Stomach (tissue), 9 donors: ENCODE results near the gene KRTAP20-3. TPM values are rescaled to one million over a fixed set of nuclear protein-coding genes. Genes with fewer than 3 reads are reported as not detected.

Source experiments
- DNase-seq, 2 donors: peaks; one replicate each; pipeline versions ENCODE4 v3.0.0 to v3.0.0-alpha.2; 2013 to 2019
- H3K27ac ChIP-seq, 5 donors: fragments of 200-600 bp in 4 of 5; sonication (generic) in 4 of 5; one replicate each; pipeline ENCODE4 v1.5.1; 2013 to 2019; ENCODE audit warnings: mild to moderate bottlenecking in 1 of 5, moderate library complexity in 1 of 5
- H3K27me3 ChIP-seq, 3 donors: fragments of 200-600 bp; sonication (generic); one replicate each; pipeline ENCODE4 v1.5.1; 2017 to 2019; ENCODE audit warnings: mixed run types in 1 of 3
- H3K36me3 ChIP-seq, 4 donors: fragments of 200-600 bp; sonication (generic); 1 replicate in 3 of 4; 2 replicates in 1 of 4; pipeline ENCODE4 v1.5.1; 2016 to 2019
- H3K4me1 ChIP-seq, 4 donors: fragments of 200-600 bp; sonication (generic); one replicate each; pipeline ENCODE4 v1.5.1; 2016 to 2019
- H3K4me3 ChIP-seq, 4 donors: fragments of 200-600 bp; sonication (generic) in 3 of 4; one replicate each; pipeline ENCODE4 v1.5.1; 2016 to 2019; ENCODE audit warnings: mild to moderate bottlenecking in 1 of 4
- H3K9me3 ChIP-seq, 4 donors: fragments of 200-600 bp; sonication (generic); one replicate each; pipeline ENCODE4 v1.5.1; 2016 to 2019
- CTCF ChIP-seq, 7 experiments: fragments of 450-650 bp in 4 of 7; fragments of 200-600 bp in 3 of 7; sonication (generic) in 3 of 7; IDR thresholded peaks; one replicate each; pipeline ENCODE4 v1.5.1; 2016 to 2019; ENCODE audit warnings: antibody characterized with exemption in 7 of 7, control low read depth in 2 of 7, mild to moderate bottlenecking in 1 of 7
- EP300 ChIP-seq: sonication (generic); formaldehyde crosslinking; IDR thresholded peaks from one replicate; pipeline ENCODE4 v1.6.1; 2017; ENCODE audit warnings: antibody characterized with exemption
- POLR2A ChIP-seq, 4 donors: fragments of 450-650 bp; IDR thresholded peaks; one replicate each; pipeline ENCODE4 v1.6.1; 2016; ENCODE audit warnings: antibody characterized with exemption in 4 of 4, control low read depth in 2 of 4, mild to moderate bottlenecking in 1 of 4, moderate library complexity in 1 of 4
- POLR2AphosphoS5 ChIP-seq, 3 donors: sonication (generic); formaldehyde crosslinking; IDR thresholded peaks; one replicate each; pipeline ENCODE4 v1.6.1; 2016; ENCODE audit warnings: antibody characterized with exemption in 3 of 3
- WGBS, 5 donors: extraction: QIAGEN DNeasy Blood & Tissue Kit in 3 of 5; methylation state at CpG; one replicate each; pipeline versions ENCODE4 v1.1.5 to v1.1.7; 2013 to 2018; 5-methylcytosine and 5-hydroxymethylcytosine counted together
- intact Hi-C: fragments of 100-400 bp; cut with DNase I; formaldehyde crosslinking; loops from one replicate; pipeline ENCODE4 v1.15.1; 2023; ENCODE audit warnings: low total_unique reads
- polyA plus RNA-seq, 3 donors: library from polyadenylated mRNA; stranded (reverse); fragments of 200-250 nt; gene quantifications; one replicate each; pipeline ENCODE4 v1.2.3, GENCODE V29; 2013
- small RNA-seq, 4 donors: library from RNA; depleted of rRNA; stranded (forward); fragments of <200 nt; gene quantifications; one replicate each; pipeline ENCODE3, GENCODE V24; 2016
- total RNA-seq, 5 donors: library from RNA; depleted of rRNA; stranded (reverse); fragments of >200 nt; gene quantifications; one replicate each; pipeline versions ENCODE4 v1.1.0 to v1.2.3, GENCODE V29; 2014 to 2016
- donor health status: healthy with polysubstance abuse.
- donor health status: Bipolar disorder and iron deficiency.
- donor health status: healthy.

KRTAP20-3 gene
- total and polyA plus RNA-seq, 8 donors, result not detected

- no peak for DNase-seq
- intact Hi-C loops, result no loop called here
- Histone ChIP-seq H3K27me3 (no peaks in the 10 kb centered on the region), H3K4me1 (no peaks in the 10 kb centered on the region), H3K4me3 (no peak overlapping the region), H3K9me3 (peaks cover 0 to 8% (median 2%) of the 10 kb centered on the region in 4 donors), H3K27ac (no peak overlapping the region), H3K36me3 (no peaks in the 10 kb centered on the region)
- no peak for TF ChIP-seq CTCF (IDR thresholded peaks at IDR 0.05)
- no peak for TF ChIP-seq POLR2AphosphoS5 (IDR thresholded peaks at IDR 0.05)
- TF ChIP-seq EP300, result no peak
- no peak for TF ChIP-seq POLR2A (IDR thresholded peaks at IDR 0.05)
These were observed 34.1 kb downstream of the KRTAP20-3 start for GRCh38 chr21:30676737-30677136.

- no peak for TF ChIP-seq POLR2A (IDR thresholded peaks at IDR 0.05)
- TF ChIP-seq EP300, result no peak
- no peak for TF ChIP-seq CTCF (IDR thresholded peaks at IDR 0.05)
- no peak for TF ChIP-seq POLR2AphosphoS5 (IDR thresholded peaks at IDR 0.05)
- no peaks in the 10 kb centered on the region for H3K27me3 ChIP-seq
- 35 to 58% (median 38%) methylated on average over 1 of the region's 1 CpG for WGBS, 5 donors
- peaks cover 0 to 5% (median 2%) of the 10 kb centered on the region in 4 donors for H3K9me3 ChIP-seq
- H3K36me3 ChIP-seq, result no peaks in the 10 kb centered on the region
- no peak for DNase-seq
- no peak overlapping the region for H3K4me3 ChIP-seq
- intact Hi-C loops, result no loop called here
- no peak overlapping the region for H3K27ac ChIP-seq
- H3K4me1 ChIP-seq, result no peaks in the 10 kb centered on the region
These were observed 37.9 kb downstream of the KRTAP20-3 start for GRCh38 chr21:30680586-30680985.

GRCh38 chr21:30684506-30684905, 41.8 kb downstream of the KRTAP20-3 start:
- H3K27me3 ChIP-seq, result no peaks in the 10 kb centered on the region
- no peak for TF ChIP-seq EP300
- no peak for TF ChIP-seq POLR2A (IDR thresholded peaks at IDR 0.05)
- TF ChIP-seq POLR2AphosphoS5 (IDR thresholded peaks at IDR 0.05), result no peak
- no peak for TF ChIP-seq CTCF (IDR thresholded peaks at IDR 0.05)
- intact Hi-C loops, result no loop called here
- no peaks in the 10 kb centered on the region for H3K4me1 ChIP-seq
- H3K36me3 ChIP-seq, result no peaks in the 10 kb centered on the region
- H3K27ac ChIP-seq, result no peak overlapping the region
- WGBS, 5 donors, result 72 to 83% (median 75%) methylated on average over 6 of the region's 6 CpGs
- no peak overlapping the region for H3K4me3 ChIP-seq
- DNase-seq, result no peak
- peaks cover 0 to 17% (median 0%) of the 10 kb centered on the region in 4 donors for H3K9me3 ChIP-seq

- Histone ChIP-seq H3K4me3 (no peak overlapping the region), H3K36me3 (no peaks in the 10 kb centered on the region), H3K4me1 (no peaks in the 10 kb centered on the region), H3K27me3 (no peaks in the 10 kb centered on the region), H3K9me3 (peaks cover 0 to 24% (median 5%) of the 10 kb centered on the region in 4 donors), H3K27ac (no peak overlapping the region)
- WGBS, 5 donors, result 62 to 70% (median 65%) methylated on average over 7 of the region's 7 CpGs
- TF ChIP-seq EP300 (no peak), CTCF (IDR thresholded peaks at IDR 0.05) (no peak), POLR2AphosphoS5 (IDR thresholded peaks at IDR 0.05) (no peak), POLR2A (IDR thresholded peaks at IDR 0.05) (no peak)
- no peak for DNase-seq
- intact Hi-C loops, result no loop called here
These were observed 47.2 kb downstream of the KRTAP20-3 start for GRCh38 chr21:30689822-30690221.

Small RNA genes lying within 50 kb of the gene (small RNA-seq; reads per million reads assigned to genes)
- gene KRTAP20-1 (0 reads per million in 4 donors), gene KRTAP20-3 (0 reads per million in 4 donors), gene KRTAP20-4 (0 reads per million in 4 donors), gene KRTAP22-1 (0 reads per million in 4 donors)

Other genes with a start within 250 kb of the KRTAP20-3 start
- not detected for gene KRTAP13-1, start 246.8 kb upstream of the KRTAP20-3 start, total RNA-seq
- gene KRTAP13-1, start 246.8 kb upstream of the KRTAP20-3 start, polyA plus RNA-seq, result not detected
- gene KRTAP13-3, start 216.9 kb upstream of the KRTAP20-3 start, total RNA-seq, result not detected
- gene KRTAP13-3, start 216.9 kb upstream of the KRTAP20-3 start, polyA plus RNA-seq, result not detected
- gene KRTAP13-4, start 212.6 kb upstream of the KRTAP20-3 start, total RNA-seq, result not detected
- not detected for gene KRTAP13-4, start 212.6 kb upstream of the KRTAP20-3 start, polyA plus RNA-seq
- not detected for gene KRTAP15-1, start 202.6 kb upstream of the KRTAP20-3 start, total RNA-seq
- not detected for gene KRTAP15-1, start 202.6 kb upstream of the KRTAP20-3 start, polyA plus RNA-seq
- gene KRTAP19-1, start 162.5 kb upstream of the KRTAP20-3 start, total RNA-seq, result not detected
- not detected for gene KRTAP19-1, start 162.5 kb upstream of the KRTAP20-3 start, polyA plus RNA-seq
- gene KRTAP19-2, start 155.4 kb upstream of the KRTAP20-3 start, total RNA-seq, result not detected
- gene KRTAP19-2, start 155.4 kb upstream of the KRTAP20-3 start, polyA plus RNA-seq, result not detected
- gene KRTAP19-3, start 150.9 kb upstream of the KRTAP20-3 start, total RNA-seq, result not detected
- gene KRTAP19-3, start 150.9 kb upstream of the KRTAP20-3 start, polyA plus RNA-seq, result not detected
- not detected for gene KRTAP19-4, start 145.7 kb upstream of the KRTAP20-3 start, total RNA-seq
- not detected for gene KRTAP19-4, start 145.7 kb upstream of the KRTAP20-3 start, polyA plus RNA-seq
- gene KRTAP19-5, start 140.7 kb upstream of the KRTAP20-3 start, total RNA-seq, result not detected
- gene KRTAP19-5, start 140.7 kb upstream of the KRTAP20-3 start, polyA plus RNA-seq, result not detected
- gene KRTAP19-6, start 101.0 kb upstream of the KRTAP20-3 start, total RNA-seq, result not detected
- gene KRTAP19-6, start 101.0 kb upstream of the KRTAP20-3 start, polyA plus RNA-seq, result not detected
- not detected for gene KRTAP19-7, start 81.5 kb upstream of the KRTAP20-3 start, total RNA-seq
- gene KRTAP19-7, start 81.5 kb upstream of the KRTAP20-3 start, polyA plus RNA-seq, result not detected
- not detected for gene KRTAP22-2, start 52.5 kb upstream of the KRTAP20-3 start, total RNA-seq
- gene KRTAP22-2, start 52.5 kb upstream of the KRTAP20-3 start, polyA plus RNA-seq, result not detected
- gene KRTAP6-3, start 50.4 kb upstream of the KRTAP20-3 start, total RNA-seq, result not detected
- gene KRTAP6-3, start 50.4 kb upstream of the KRTAP20-3 start, polyA plus RNA-seq, result not detected
- not detected for gene KRTAP6-2, start 44.0 kb upstream of the KRTAP20-3 start, total RNA-seq
- gene KRTAP6-2, start 44.0 kb upstream of the KRTAP20-3 start, polyA plus RNA-seq, result not detected
- not detected for gene KRTAP22-1, start 41.8 kb upstream of the KRTAP20-3 start, total RNA-seq
- not detected for gene KRTAP22-1, start 41.8 kb upstream of the KRTAP20-3 start, polyA plus RNA-seq
- gene KRTAP6-1, start 28.9 kb upstream of the KRTAP20-3 start, total RNA-seq, result not detected
- not detected for gene KRTAP6-1, start 28.9 kb upstream of the KRTAP20-3 start, polyA plus RNA-seq
- not detected for gene KRTAP20-1, start 26.4 kb upstream of the KRTAP20-3 start, total RNA-seq
- gene KRTAP20-1, start 26.4 kb upstream of the KRTAP20-3 start, polyA plus RNA-seq, result not detected
- not detected for gene KRTAP20-4, start 22.2 kb upstream of the KRTAP20-3 start, total RNA-seq
- not detected for gene KRTAP20-4, start 22.2 kb upstream of the KRTAP20-3 start, polyA plus RNA-seq
- not detected for gene KRTAP20-2, start 7.7 kb upstream of the KRTAP20-3 start, total RNA-seq
- gene KRTAP20-2, start 7.7 kb upstream of the KRTAP20-3 start, polyA plus RNA-seq, result not detected
- gene KRTAP21-3, start 75.9 kb downstream of the KRTAP20-3 start, total RNA-seq, result not detected
- gene KRTAP21-3, start 75.9 kb downstream of the KRTAP20-3 start, polyA plus RNA-seq, result not detected
- not detected for gene KRTAP21-2, start 104.4 kb downstream of the KRTAP20-3 start, total RNA-seq
- not detected for gene KRTAP21-2, start 104.4 kb downstream of the KRTAP20-3 start, polyA plus RNA-seq
- not detected for gene KRTAP21-1, start 112.6 kb downstream of the KRTAP20-3 start, total RNA-seq
- not detected for gene KRTAP21-1, start 112.6 kb downstream of the KRTAP20-3 start, polyA plus RNA-seq
- gene KRTAP8-1, start 170.4 kb downstream of the KRTAP20-3 start, total RNA-seq, result not detected
- not detected for gene KRTAP8-1, start 170.4 kb downstream of the KRTAP20-3 start, polyA plus RNA-seq
- gene KRTAP7-1, start 186.9 kb downstream of the KRTAP20-3 start, total RNA-seq, result not detected
- not detected for gene KRTAP7-1, start 186.9 kb downstream of the KRTAP20-3 start, polyA plus RNA-seq
- not detected for gene KRTAP11-1, start 238.7 kb downstream of the KRTAP20-3 start, total RNA-seq
- not detected for gene KRTAP11-1, start 238.7 kb downstream of the KRTAP20-3 start, polyA plus RNA-seq